K562 (cell line): ENCODE results near the gene SPTY2D1. TPM values are rescaled to one million over a fixed set of nuclear protein-coding genes. Genes with fewer than 3 reads are reported as not detected.
"Not testable (repeated sequence)": the region's sequence is repeated elsewhere in the genome, so short reads cannot be mapped to it uniquely, and the experiment has no call there.

Source experiments
- ATAC-seq: fragments of 200-7000 bp; cut with Tn5 transposase; 3 replicates; pipeline ENCODE4 v1.9.1; 2020; ENCODE audit warnings: moderate library complexity
- BruUV-seq: library from RNA; stranded (reverse); fragments of 400-500 nt; replicated peaks from 2 replicates; lab custom pipeline; 2021; lab: Mats Ljungman, UMichigan
- CTCF ChIA-PET: fragments of 300-600 bp; formaldehyde crosslinking; extraction: SDS; loops from one replicate; lab custom pipeline; 2021; ENCODE audit warnings: low intra/inter-chr PET ratio; lab: Yijun Ruan, JAX
- POLR2A ChIA-PET: fragments of 300-600, 350-650 bp; sonication (Branson Sonifier 250); formaldehyde crosslinking; extraction: SDS; loops from one replicate; lab custom pipeline; 2021; ENCODE audit warnings: antibody characterized with exemption, inconsistent platforms; lab: Yijun Ruan, JAX
- DNase-seq, 4 experiments: peaks; one replicate each; pipeline versions ENCODE4 v3.0.0 to v3.0.0-alpha.2; 2011 to 2018; ENCODE audit warnings: low spot score in 3 of 4, mixed read lengths in 3 of 4; ENCODE audit errors: extremely low read depth in 1 of 4
- FAIRE-seq: peaks from 2 replicates; lab custom pipeline; 2011; peaks lifted over from hg19 to GRCh38; lab: Jason Lieb, UNC
- H2AFZ ChIP-seq: 2 replicates; pipeline ENCODE4 v1.6.0; 2011; ENCODE audit warnings: low read depth, low read length, control low read depth, inconsistent platforms
- H3K27ac ChIP-seq: fragments of 200-600 bp; 3 replicates; pipeline ENCODE4 v1.8.0; 2011; ENCODE audit warnings: low read depth, mild to moderate bottlenecking, control low read depth, inconsistent platforms, low read length, moderate library complexity, mixed read lengths; ENCODE audit errors: extremely low read depth
- H3K27me3 ChIP-seq, 2 experiments: fragments of 300-600 bp in 1 of 2; 2 replicates in 1 of 2; 3 replicates in 1 of 2; pipeline versions ENCODE4 v1.6.0 to v1.8.0; 2011; ENCODE audit warnings: inconsistent platforms in 2 of 2, low read length in 2 of 2, mild to moderate bottlenecking in 1 of 2, mixed read lengths in 1 of 2, moderate library complexity in 1 of 2; ENCODE audit not compliant: control insufficient read depth in 2 of 2, insufficient read depth in 2 of 2
- H3K36me3 ChIP-seq: fragments of 300-600 bp; 3 replicates; pipeline ENCODE4 v1.8.0; 2011; ENCODE audit warnings: mild to moderate bottlenecking, low read length, inconsistent platforms; ENCODE audit not compliant: control insufficient read depth, insufficient read depth
- H3K4me1 ChIP-seq, 2 experiments: fragments of 200-600 bp in 1 of 2; replicated peaks in 1 of 2; 2 replicates in 1 of 2; 3 replicates in 1 of 2; pipeline versions ENCODE4 v1.5.1 to v1.8.0; 2011; ENCODE audit warnings: inconsistent platforms in 2 of 2, low read length in 2 of 2, mild to moderate bottlenecking in 1 of 2, mixed read lengths in 1 of 2, moderate library complexity in 1 of 2; ENCODE audit not compliant: control insufficient read depth in 2 of 2, insufficient read depth in 2 of 2
- H3K4me2 ChIP-seq: 2 replicates; pipeline ENCODE4 v1.6.1; 2011; ENCODE audit warnings: low read length, control low read depth, inconsistent platforms, mixed read lengths; ENCODE audit not compliant: insufficient read depth
- H3K4me3 ChIP-seq: fragments of 200-600 bp; sonication (generic), shearing (Covaris generic); 2 replicates; pipeline ENCODE4 v1.5.1; 2016; ENCODE audit warnings: control low read depth, inconsistent platforms
- H3K79me2 ChIP-seq: fragments of 200-600 bp; 3 replicates; pipeline ENCODE4 v1.8.0; 2011; ENCODE audit warnings: low read length, inconsistent platforms; ENCODE audit not compliant: control insufficient read depth, insufficient read depth
- H3K9ac ChIP-seq, 2 experiments: 2 replicates each; pipeline versions ENCODE4 v1.6.0 to v1.6.1; 2011; ENCODE audit warnings: low read depth in 2 of 2, low read length in 2 of 2, control low read depth in 1 of 2, inconsistent platforms in 1 of 2, mild to moderate bottlenecking in 1 of 2, mixed read lengths in 1 of 2; ENCODE audit not compliant: insufficient read depth in 1 of 2
- H3K9me1 ChIP-seq: one replicate; pipeline ENCODE4 v1.6.0; 2011; ENCODE audit warnings: inconsistent platforms, mild to moderate bottlenecking, low read length, moderate library complexity; ENCODE audit not compliant: control insufficient read depth, insufficient read depth
- H3K9me3 ChIP-seq: replicated peaks from 2 replicates; pipeline ENCODE4 v1.5.1; 2011; ENCODE audit warnings: low read depth, low read length, inconsistent platforms; ENCODE audit not compliant: control insufficient read depth, insufficient read depth
- H4K20me1 ChIP-seq: replicated peaks from 2 replicates; pipeline ENCODE4 v1.6.1; 2011; ENCODE audit warnings: low read length, inconsistent platforms, mixed read lengths; ENCODE audit not compliant: control insufficient read depth, insufficient read depth
- MECOM ChIP-seq: fragments of 250-450 bp; sonication (Bioruptor Pico); IDR thresholded peaks from 2 replicates; pipeline ENCODE4 v1.8.0; 2022; ENCODE audit warnings: inconsistent platforms
- SNRNP70 ChIP-seq: fragments of 200-400 bp; formaldehyde crosslinking; optimal IDR thresholded peaks from 2 replicates; pipeline ENCODE3; 2017; ENCODE audit warnings: low read depth, low read length
- ZNF280A ChIP-seq: fragments of 450-650 bp; IDR thresholded peaks from 2 replicates; pipeline ENCODE4 v1.6.1; 2018; ENCODE audit warnings: mild to moderate bottlenecking, low read depth; ENCODE audit not compliant: partially characterized antibody
- WGBS: fragments of 100-300 bp; shearing (Covaris generic); methylation state at CpG from one replicate; pipeline ENCODE4 v1.1.6; 2016; ENCODE audit warnings: low coverage, mixed read lengths; ENCODE audit not compliant: insufficient coverage; ENCODE audit errors: missing lambda C conversion rate; 5-methylcytosine and 5-hydroxymethylcytosine counted together
- in situ Hi-C: fragments of 300-500 bp; cut with MboI; formaldehyde crosslinking; loops from 4 replicates; pipeline ENCODE4 v1.15.0; 2018; ENCODE audit warnings: inconsistent platforms, mixed read lengths
- intact Hi-C: fragments of 100-400 bp; cut with micrococcal nuclease; formaldehyde crosslinking; loops from 2 replicates; pipeline ENCODE4 v1.14.2; 2022
- polyA plus RNA-seq, 8 experiments: library from polyadenylated mRNA; depleted of rRNA in 4 of 8; stranded (reverse) in 5 of 8; unstranded in 3 of 8; fragments of >200 nt; fragmentation: Nextera tagmentation in 2 of 8; fragmentation: Illumina TruSeq in 1 of 8; extraction: Ambion mirVana in 2 of 8; extraction: Trizol in 1 of 8; gene quantifications; 2 replicates each; pipeline versions ENCODE4 v1.2.1 to v1.2.3, GENCODE V29; 2011 to 2014; ENCODE audit warnings: inconsistent platforms in 1 of 8, missing spikeins in 1 of 8
- total RNA-seq, 7 experiments: library from RNA; depleted of rRNA in 6 of 7; stranded (reverse); fragments of >200 nt in 6 of 7; fragmentation: Illumina TruSeq in 2 of 7; extraction: Trizol in 2 of 7; gene quantifications; 2 replicates each; pipeline versions ENCODE4 v1.2.1 to v1.2.3, GENCODE V29; 2011 to 2021; ENCODE audit warnings: low replicate concordance in 1 of 7

Gene SPTY2D1
- total and polyA plus RNA-seq, 9 of the 15 experiments (the other 6 are each of a cell fraction or from before 2014, with no cell fraction given): 3.2 to 32.1 (median 12.9) TPM

GRCh38 chr11:18668131-18668530 is 34.0 kb upstream of the SPTY2D1 start (continued):
- no peak for TF ChIP-seq SNRNP70

- POLR2A ChIA-PET: interaction anchor here (1.8 kb wide), 1 partner anchor 18 kb away, joined by 3 read pairs; no protein-coding TSS in a partner anchor
These were observed 31.3 kb upstream of the SPTY2D1 start for GRCh38 chr11:18665353-18665872.

GRCh38 chr11:18657673-18658072 is 23.5 kb upstream of the SPTY2D1 start:
- no peak overlapping the region for H3K4me2 ChIP-seq
- peak in 1 of 4 experiments; percentile 18 for DNase-seq
- WGBS: 2% methylated on average over 5 of the region's 5 CpGs
- H3K36me3 ChIP-seq: no peaks in the 10 kb centered on the region
- in situ Hi-C loops: loop anchor here (5.0 to 10.0 kb wide), 2 partner anchors 75 to 403 kb away; no protein-coding TSS in a partner anchor
- intact Hi-C loops: no loop called here
- H3K9me1 ChIP-seq: no peaks in the 10 kb centered on the region
- no peak for FAIRE-seq
- no peak overlapping the region for H3K9ac ChIP-seq
- CTCF ChIA-PET: no interaction called here
- no peak overlapping the region for H3K27ac ChIP-seq
- no peaks in the 10 kb centered on the region for H4K20me1 ChIP-seq
- POLR2A ChIA-PET: interaction anchor here (0.6 kb wide), 1 partner anchor 125 kb away, joined by 3 read pairs; no protein-coding TSS in a partner anchor
- H3K27me3 ChIP-seq: no peaks in the 10 kb centered on the region
- no peaks in the 10 kb centered on the region for H3K9me3 ChIP-seq
- no peaks in the 10 kb centered on the region for H3K79me2 ChIP-seq
- no TSS peak for BruUV-seq
- H2AFZ ChIP-seq: no peak overlapping the region
- no peak for ATAC-seq
- no peaks in the 10 kb centered on the region; a peak in 1 of 5 replicates for H3K4me1 ChIP-seq
- no peak overlapping the region for H3K4me3 ChIP-seq
- TF ChIP-seq MECOM (CRISPR knock-in tag) (no peak), ZNF280A (no peak)

More at GRCh38 chr11:18665353-18665872, 31.3 kb upstream of the SPTY2D1 start:
- H3K4me1 ChIP-seq, H3K4me3 ChIP-seq, BruUV-seq, H3K4me2 ChIP-seq, ATAC-seq, H4K20me1 ChIP-seq, intact Hi-C loops, DNase-seq, FAIRE-seq, CTCF ChIA-PET, H3K9me1 ChIP-seq, in situ Hi-C loops, H3K36me3 ChIP-seq, H3K9ac ChIP-seq, H3K79me2 ChIP-seq, H3K9me3 ChIP-seq, H3K27me3 ChIP-seq, H2AFZ ChIP-seq, H3K27ac ChIP-seq: not testable (repeated sequence)
- WGBS: 3% methylated on average over 10 of the region's 10 CpGs
